Mucosa of descending colon (tissue), 3 donors: Measurements from ENCODE around the gene PIK3R3. TPM values are rescaled to one million over a fixed set of nuclear protein-coding genes. Genes with fewer than 3 reads are reported as not detected.

Experiments
- ATAC-seq: fragments of 200-7000 bp; cut with Tn5 transposase; one replicate; pipeline ENCODE4 v1.9.1; 2020; ENCODE audit warnings: mild to moderate bottlenecking, moderate library complexity
- DNase-seq, 3 donors: peaks; one replicate each; pipeline ENCODE4 v3.0.0-alpha.2; 2020
- H3K36me3 ChIP-seq: fragments of 200-600 bp; one replicate; pipeline ENCODE4 v1.8.0; 2021; ENCODE audit warnings: low read depth, mild to moderate bottlenecking
- H3K4me1 ChIP-seq: fragments of 200-600 bp; one replicate; pipeline ENCODE4 v1.8.0; 2021; ENCODE audit warnings: low read depth, mild to moderate bottlenecking
- H3K4me3 ChIP-seq: fragments of 200-600 bp; one replicate; pipeline ENCODE4 v1.8.0; 2021; ENCODE audit warnings: mild to moderate bottlenecking
- H3K9me3 ChIP-seq: fragments of 200-600 bp; one replicate; pipeline ENCODE4 v1.8.0; 2021; ENCODE audit warnings: mild to moderate bottlenecking
- CTCF ChIP-seq: fragments of 200-600 bp; IDR thresholded peaks from one replicate; pipeline ENCODE4 v1.8.0; 2022; ENCODE audit warnings: antibody characterized with exemption, mild to moderate bottlenecking
- intact Hi-C, 2 donors: fragments of 100-400 bp; cut with DNase I in 1 of 2; cut with micrococcal nuclease in 1 of 2; formaldehyde crosslinking; loops; one replicate each; pipeline versions ENCODE4 v1.11.0 to v1.11.1; 2022; cut with DNase I, micrococcal nuclease
- long read RNA-seq, 2 donors: library from polyadenylated mRNA; unstranded; transcript quantifications; one replicate each; pipeline ENCODE4 v2.0.0, GENCODE V29; 2019 to 2021
- total RNA-seq, 3 donors: library from RNA; stranded (reverse); fragmentation: NEBNext Ultra II Directional in 2 of 3; extraction: Animal tissue kit (Norgen Biotek cat#: 25700) in 2 of 3; gene quantifications; one replicate each; pipeline versions ENCODE4 v1.2.1 to v1.2.4, GENCODE V29; 2021 to 2023
- donor health status: DM: no; HTN: no; CAD: no; lungs with moderate emphysema.
- donor health status: DM: no; HTN: no; CAD: no.
- donor health status: DM: no; HTN: yes; CAD: no.

The PIK3R3 gene
- 10 to 100 TPM in 2 of 3 donors, 1 to 10 TPM in 1; 5.9 to 15.6 (median 10.6) TPM for total RNA-seq
- long read RNA-seq, donor 1, full-length matches to known transcripts, result 4 of 9 reads
- long read RNA-seq, donor 1, partial matches to known transcripts, result 2 of 9 reads
- long read RNA-seq, donor 1, other reads (novel, unspliced or antisense), result 3 of 9 reads
- long read RNA-seq, donor 2, partial matches to known transcripts, result 4 of 4 reads
- long read RNA-seq, donor 2, other reads (novel, unspliced or antisense), result 0 of 4 reads

GRCh38 chr1:46132529-46133180, at the start of gene PIK3R3:
Gene PIK3R3, minus strand, starts transcription at chr1:46132629. Its CDS starts 677 bp downstream, at chr1:46131952.
- Histone ChIP-seq H3K9me3 (no peaks in the 10 kb centered on the region), H3K4me3 (peak within 1 kb of the TSS; percentile 24), H3K4me1 (peaks cover 5% of the 10 kb centered on the region), H3K36me3 (no peaks in the 10 kb centered on the region)
- no peak for TF ChIP-seq CTCF
- intact Hi-C loops, result no loop called here
- peak; percentile 98 for ATAC-seq
- DNase-seq, result peak; percentile 95 to 98 (median 98)

- DNase-seq (peak in 2 of 3 donors; percentile 51 to 67), ATAC-seq (peak; percentile 46)
- TF ChIP-seq CTCF, result no peak
- H3K36me3 ChIP-seq, result no peaks in the 10 kb centered on the region
- H3K4me1 ChIP-seq, result peaks cover 25% of the 10 kb centered on the region
- peak overlapping the region; percentile 17 for H3K4me3 ChIP-seq
- intact Hi-C loops, result loop anchor here in 1 of 2 donors (5.0 kb wide), 1 partner anchor 144 kb away; no protein-coding TSS in a partner anchor
- no peaks in the 10 kb centered on the region for H3K9me3 ChIP-seq
These were observed 49.2 kb upstream of the PIK3R3 start for GRCh38 chr1:46181343-46182260.

- DNase-seq (peak; percentile 92 to 95 (median 93)), ATAC-seq (peak; percentile 75)
- intact Hi-C loops, result loop anchor here in 1 of 2 donors (5.0 kb wide), 1 partner anchor 143 kb away; no protein-coding TSS in a partner anchor
- H3K9me3 ChIP-seq, result no peaks in the 10 kb centered on the region
- peaks cover 14% of the 10 kb centered on the region for H3K4me1 ChIP-seq
- TF ChIP-seq CTCF, result peak; percentile 44
- no peaks in the 10 kb centered on the region for H3K36me3 ChIP-seq
- peak overlapping the region; percentile 17 for H3K4me3 ChIP-seq
These were observed 47.7 kb upstream of the PIK3R3 start for GRCh38 chr1:46180082-46180616.

- TF ChIP-seq CTCF, result peak; percentile 69
- Histone ChIP-seq H3K36me3 (no peaks in the 10 kb centered on the region), H3K4me3 (no peak overlapping the region), H3K4me1 (peaks cover 7% of the 10 kb centered on the region), H3K9me3 (no peaks in the 10 kb centered on the region)
- ATAC-seq (peak; percentile 65), DNase-seq (peak in 2 of 3 donors; percentile 75 to 96)
- intact Hi-C loops, result loop anchor here (2.0 to 5.0 kb wide), 2 partner anchors 142 to 143 kb away; no protein-coding TSS in a partner anchor
These were observed 47.0 kb upstream of the PIK3R3 start for GRCh38 chr1:46179138-46180081.
